Embryonic facial prominence (tissue), 1 donor: ENCODE measurements around the gene PARD6G.

ENCODE experiments used
- DNase-seq: peaks from one replicate; pipeline ENCODE4 v3.0.0-alpha.2; 2016; ENCODE audit errors: extremely low spot score

Gene PARD6G

DNA sequence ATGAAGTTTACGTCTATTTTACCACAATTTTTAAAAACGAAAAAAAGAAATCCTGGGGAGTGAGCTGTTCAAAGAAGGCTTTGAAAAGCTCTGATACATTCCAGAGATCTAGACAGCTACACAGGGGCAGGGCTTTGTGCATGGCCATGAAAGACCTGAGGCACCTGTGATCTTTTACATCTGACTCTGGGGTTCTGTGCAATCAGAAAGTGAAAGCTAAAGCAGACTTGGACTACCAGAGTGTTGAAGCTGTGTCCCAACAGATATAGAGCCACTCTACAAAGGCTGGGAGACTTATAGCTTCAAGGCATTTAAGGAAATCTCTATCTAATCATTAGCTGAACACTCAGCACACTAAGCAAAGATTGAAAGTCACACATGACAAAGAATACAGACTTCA is 34.1 kb downstream of the PARD6G start:
- no peak for DNase-seq

GRCh38 chr18:80210312-80211083 is 36.8 kb downstream of the PARD6G start:
- no peak for DNase-seq

DNA sequence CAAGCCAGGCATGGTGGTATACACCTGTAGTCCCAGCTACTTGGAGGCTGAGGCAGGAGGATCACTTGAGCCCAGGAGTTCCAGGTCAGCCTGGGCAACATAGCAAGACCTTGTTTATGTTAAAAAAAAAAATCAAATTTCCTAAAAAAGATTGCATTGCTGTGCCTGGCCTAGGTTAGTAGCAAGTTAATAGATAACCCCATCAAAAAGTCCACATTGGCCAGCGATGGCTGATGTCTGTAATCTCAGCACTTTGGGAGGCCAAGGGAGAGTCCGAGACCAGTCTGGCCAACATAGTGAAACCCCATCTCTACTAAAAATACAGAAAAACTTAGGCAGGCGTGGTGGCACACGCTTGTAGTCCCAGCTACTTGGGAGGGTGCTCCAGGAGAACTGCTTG is 38.7 kb downstream of the PARD6G start:
- DNase-seq = no peak

DNA sequence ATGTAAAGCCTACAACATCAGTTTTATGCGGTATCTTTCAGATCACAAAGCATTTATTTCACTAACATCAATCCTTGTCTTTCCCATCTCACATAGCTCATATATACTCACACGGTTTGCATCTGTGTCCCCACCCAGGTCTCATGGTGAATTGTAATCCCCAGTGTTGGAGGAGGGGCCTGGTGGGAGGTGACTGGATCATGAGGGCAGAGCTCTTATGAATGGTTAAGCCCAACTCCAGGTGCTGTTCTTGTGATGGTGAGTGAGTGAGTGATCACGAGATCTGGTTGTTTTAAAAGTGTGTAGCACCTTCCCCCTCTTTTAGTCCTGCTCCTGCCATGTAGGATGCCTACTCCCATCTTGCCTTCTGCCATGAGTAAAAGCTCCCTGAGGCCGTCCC is 42.0 kb downstream of the PARD6G start:
- DNase-seq = no peak

DNA sequence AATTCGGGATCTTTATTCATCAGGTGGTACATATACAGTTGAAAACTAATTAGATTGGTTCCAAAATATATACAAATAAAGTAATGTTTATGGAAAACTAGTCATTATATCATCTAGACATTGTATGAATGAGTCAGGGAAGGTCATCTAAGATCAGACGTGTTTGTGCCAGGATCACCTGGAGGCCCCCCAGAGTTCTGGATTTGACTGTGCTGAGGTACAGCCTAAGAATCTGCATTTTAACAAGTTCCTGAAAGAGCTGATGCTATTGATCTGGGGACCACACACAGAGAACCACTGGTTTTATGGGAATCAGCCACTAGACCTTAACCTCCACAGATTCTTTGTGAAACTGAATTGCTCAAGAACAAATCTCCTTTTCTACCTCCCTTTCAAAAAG is 43.2 kb downstream of the PARD6G start:
- no peak for DNase-seq

GRCh38 chr18:80203249-80203648 is 44.1 kb downstream of the PARD6G start:
- no peak for DNase-seq

DNA sequence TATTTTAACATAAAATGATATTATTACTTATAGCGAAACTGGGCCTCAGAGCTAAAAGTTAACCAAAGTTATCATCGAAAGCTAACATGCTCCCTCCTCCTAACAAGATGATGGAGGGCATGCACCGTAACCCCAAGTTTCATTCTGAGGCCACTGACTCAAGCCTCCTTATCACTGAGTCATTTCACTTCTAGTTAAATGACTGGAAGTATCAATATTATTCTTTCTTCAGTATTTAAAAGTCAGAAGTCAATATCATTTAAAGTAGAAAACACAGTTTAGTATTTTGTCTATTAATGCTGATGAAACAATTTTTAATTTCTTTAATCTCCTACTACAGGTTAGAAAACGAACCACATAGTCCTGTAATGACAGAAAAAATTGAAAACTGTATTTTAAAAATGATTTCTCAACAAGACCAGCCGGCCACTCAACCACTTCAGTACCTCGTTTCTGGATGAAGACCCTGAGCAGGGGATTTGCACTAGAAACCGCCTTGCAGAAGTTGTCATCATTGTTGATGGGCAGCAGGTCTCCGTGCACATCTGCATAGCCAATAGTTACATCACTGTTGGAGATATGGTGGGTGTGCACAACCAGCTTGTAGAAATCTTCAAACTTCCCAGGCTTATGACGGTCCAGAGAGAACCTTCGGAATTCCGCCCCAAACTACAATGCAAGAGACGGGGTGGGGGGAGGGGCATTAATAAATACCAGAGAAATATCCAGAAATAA is 44.9 kb downstream of the PARD6G start:
- no peak for DNase-seq

GRCh38 chr18:80201739-80202138 is 45.6 kb downstream of the PARD6G start:
- no peak for DNase-seq

DNA sequence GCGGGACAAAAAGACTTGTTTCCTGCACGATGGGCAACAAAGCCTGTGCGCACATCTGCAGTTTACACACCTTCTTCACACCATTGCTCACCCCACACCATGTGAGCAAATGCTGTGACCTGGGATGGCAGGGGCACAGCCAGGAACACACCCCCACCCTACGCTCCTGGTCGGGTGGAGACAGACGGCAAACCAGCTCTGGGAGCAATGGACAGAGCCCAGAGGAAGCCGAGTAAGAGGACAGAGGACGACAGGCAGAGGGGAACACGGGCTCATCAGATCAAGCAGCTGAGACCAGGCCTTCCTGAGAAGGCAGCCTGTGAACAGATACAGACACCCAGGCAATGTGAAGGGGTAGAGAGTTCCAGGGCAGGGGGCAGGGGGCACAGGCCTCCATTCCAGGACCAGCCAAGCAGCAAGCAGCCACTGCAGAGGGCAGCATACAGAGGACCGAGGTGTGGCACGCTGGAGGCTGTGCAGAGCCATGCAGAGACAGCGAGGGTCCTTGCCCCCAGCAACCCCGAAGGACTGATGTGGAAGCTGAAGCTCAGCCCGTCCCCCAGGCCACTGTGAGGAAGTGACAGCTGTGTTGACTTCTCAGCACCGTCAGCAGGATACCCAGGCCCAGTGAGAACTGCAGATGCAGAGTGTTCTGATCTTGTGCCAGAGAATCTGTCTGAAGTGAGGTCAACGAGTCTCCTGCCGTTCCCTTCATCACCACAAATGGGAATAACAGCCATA is 46.2 kb downstream of the PARD6G start:
- no peak for DNase-seq

- no peak for DNase-seq
Observed at GRCh38 chr18:80200171-80200931, 47.0 kb downstream of the PARD6G start.

GRCh38 chr18:80198994-80199748 is 48.1 kb downstream of the PARD6G start:
- no peak for DNase-seq

DNA sequence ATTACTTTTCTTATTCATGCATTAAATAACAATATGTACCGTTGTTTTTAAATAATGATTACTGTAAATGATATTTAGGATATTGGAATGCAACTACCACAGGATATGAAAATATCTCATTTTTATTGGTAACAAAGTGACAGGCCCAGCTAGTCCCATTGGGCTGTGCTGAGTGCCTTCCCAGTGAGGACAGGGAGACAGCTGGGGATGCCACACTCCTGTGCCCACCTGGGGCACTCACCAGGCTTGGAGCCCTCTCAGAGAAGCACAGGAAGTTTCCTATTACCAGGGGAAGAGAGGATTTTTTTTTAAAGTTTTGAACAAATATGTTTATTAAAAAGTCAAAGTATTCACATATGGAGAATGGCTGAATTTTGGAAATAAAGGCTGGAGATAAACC is 48.9 kb downstream of the PARD6G start:
- no peak for DNase-seq

DNA sequence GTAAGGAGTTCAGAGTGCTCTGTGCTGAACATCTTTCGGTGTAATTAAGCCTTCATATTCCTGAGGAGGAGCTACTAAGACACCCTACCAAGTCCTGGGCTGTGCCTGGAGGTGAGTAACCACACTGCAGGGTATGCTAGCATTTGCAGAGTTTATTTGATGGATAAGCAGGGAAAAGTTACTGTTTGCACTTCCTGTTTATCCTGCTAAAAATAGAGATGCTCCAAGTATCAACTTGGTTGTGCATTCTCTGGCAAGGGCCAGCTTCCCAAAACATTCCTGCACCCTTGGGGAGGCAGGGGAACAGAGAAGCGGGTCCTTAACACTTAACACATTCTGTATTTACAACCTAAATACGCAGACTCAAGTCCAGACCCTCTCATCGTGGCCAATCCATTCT is 49.8 kb downstream of the PARD6G start:
- DNase-seq = no peak

DNA sequence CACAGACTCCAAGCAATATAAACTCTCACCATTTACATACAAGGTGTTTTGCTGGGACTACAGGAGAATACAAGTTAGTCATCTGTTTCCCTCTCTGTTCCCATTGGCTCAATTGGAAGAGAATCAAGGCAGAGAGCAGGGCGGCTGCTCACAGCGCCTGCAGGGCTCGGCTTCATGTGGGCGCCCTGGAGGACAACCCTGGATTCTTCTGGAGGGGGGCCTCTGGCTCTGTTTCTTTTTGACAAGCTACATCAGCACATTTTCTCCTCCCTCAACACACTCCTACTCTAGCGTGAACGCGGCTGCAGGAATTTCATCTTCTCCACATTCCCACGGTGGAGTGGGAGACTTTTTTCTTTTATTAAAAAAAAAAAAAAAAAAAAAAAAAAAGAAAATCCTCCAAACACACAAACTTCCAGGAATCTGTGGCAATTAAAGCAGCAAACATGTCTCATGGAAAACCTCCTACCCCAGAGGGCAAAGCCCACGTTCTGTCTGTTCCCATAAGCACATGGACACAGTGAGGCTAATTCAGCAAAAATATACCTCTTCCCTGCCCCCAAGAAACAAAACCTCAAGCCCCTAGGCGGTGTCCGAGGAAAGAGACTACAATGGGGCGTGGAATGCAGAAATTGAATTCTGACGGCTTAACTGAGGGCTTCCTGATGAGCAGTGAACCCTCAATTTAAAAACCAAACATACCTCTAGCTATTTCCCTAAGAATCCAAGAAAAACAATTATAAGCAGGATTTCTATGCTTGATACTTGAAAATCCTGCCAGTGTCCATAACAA is 50.6 kb downstream of the PARD6G start:
- no peak for DNase-seq

- DNase-seq = no peak
Observed at GRCh38 chr18:80194874-80195570, 52.3 kb downstream of the PARD6G start.

- DNase-seq = no peak
Observed at GRCh38 chr18:80193701-80194100, 53.6 kb downstream of the PARD6G start.

- no peak for DNase-seq
Observed at GRCh38 chr18:80192653-80193385, 54.5 kb downstream of the PARD6G start.

- DNase-seq = no peak
Observed at GRCh38 chr18:80191907-80192652, 55.2 kb downstream of the PARD6G start.
